Lower lobe of right lung (tissue), 2 donors: Measurements from ENCODE around the gene EVL. TPM values are rescaled to one million over a fixed set of nuclear protein-coding genes. Genes with fewer than 3 reads are reported as not detected.

Experiments
- ATAC-seq, 2 donors: fragments of 200-7000 bp; cut with Tn5 transposase; one replicate each; pipeline ENCODE4 v1.9.1; 2020 to 2022; ENCODE audit warnings: mild to moderate bottlenecking in 2 of 2, moderate library complexity in 2 of 2
- DNase-seq: peaks from one replicate; pipeline ENCODE4 v3.0.0-alpha.2; 2020
- H3K27ac ChIP-seq: fragments of 200-600 bp; one replicate; pipeline ENCODE4 v1.8.0; 2022
- H3K27me3 ChIP-seq: fragments of 200-600 bp; one replicate; pipeline ENCODE4 v1.8.0; 2022; ENCODE audit warnings: low read depth
- H3K36me3 ChIP-seq: fragments of 200-600 bp; one replicate; pipeline ENCODE4 v1.8.0; 2022; ENCODE audit warnings: mild to moderate bottlenecking
- H3K4me1 ChIP-seq: fragments of 200-600 bp; one replicate; pipeline ENCODE4 v1.8.0; 2022
- H3K4me3 ChIP-seq: fragments of 200-600 bp; one replicate; pipeline ENCODE4 v1.8.0; 2022; ENCODE audit warnings: mild to moderate bottlenecking
- H3K9me3 ChIP-seq: fragments of 200-600 bp; one replicate; pipeline ENCODE4 v1.8.0; 2022
- CTCF ChIP-seq: fragments of 200-600 bp; IDR thresholded peaks from one replicate; pipeline ENCODE4 v1.8.0; 2022; ENCODE audit warnings: antibody characterized with exemption, mild to moderate bottlenecking
- intact Hi-C: fragments of 100-400 bp; cut with DNase I; formaldehyde crosslinking; loops from one replicate; pipeline ENCODE4 v1.11.0; 2022
- total RNA-seq: library from RNA; stranded (reverse); fragmentation: NEBNext Ultra II Directional; extraction: Animal tissue kit (Norgen Biotek cat#: 25700); gene quantifications from one replicate; pipeline ENCODE4 v1.2.1, GENCODE V29; 2021
- donor health status: DM: no; HTN: yes; CAD: no; lungs with severe emphysema.

Gene EVL
- total RNA-seq, 1 donor from 2014 or later = 226 TPM

- Histone ChIP-seq H3K4me3 (no peak overlapping the region), H3K36me3 (peaks cover 71% of the 10 kb centered on the region), H3K4me1 (peaks cover 30% of the 10 kb centered on the region), H3K27me3 (no peaks in the 10 kb centered on the region), H3K9me3 (no peaks in the 10 kb centered on the region), H3K27ac (no peak overlapping the region)
- intact Hi-C loops = no loop called here
- peak in 1 of 2 donors; percentile 34 for ATAC-seq
- no peak for DNase-seq
- TF ChIP-seq CTCF = no peak
These were observed 73.0 kb downstream of the EVL start for GRCh38 chr14:100138082-100138787.

DNA sequence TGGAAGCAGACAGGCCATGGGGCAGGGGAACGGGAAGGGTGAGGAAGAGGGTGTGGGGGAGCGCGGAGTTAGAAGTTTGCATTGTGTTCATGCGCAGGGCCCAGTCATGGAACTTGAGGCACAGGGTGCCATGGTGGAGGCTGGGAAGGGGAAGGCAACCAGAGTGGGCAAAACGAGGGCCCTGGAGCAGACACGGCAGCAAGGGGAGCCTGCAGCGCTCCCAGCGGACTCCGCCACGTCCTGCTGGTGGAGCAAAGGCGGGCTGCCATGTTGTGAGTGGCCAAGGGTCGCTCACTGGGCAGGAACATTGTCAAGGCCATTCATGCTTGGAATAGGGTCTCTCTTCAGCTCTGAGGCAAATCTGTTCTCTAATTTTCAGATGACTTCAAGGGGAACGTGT lies 73.7 kb downstream of the EVL start:
- Histone ChIP-seq H3K27me3 (no peaks in the 10 kb centered on the region), H3K36me3 (peaks cover 71% of the 10 kb centered on the region), H3K4me1 (peaks cover 34% of the 10 kb centered on the region), H3K9me3 (no peaks in the 10 kb centered on the region), H3K27ac (no peak overlapping the region), H3K4me3 (no peak overlapping the region)
- no peak for TF ChIP-seq CTCF
- ATAC-seq (no peak), DNase-seq (no peak)
- intact Hi-C loops = no loop called here

DNA sequence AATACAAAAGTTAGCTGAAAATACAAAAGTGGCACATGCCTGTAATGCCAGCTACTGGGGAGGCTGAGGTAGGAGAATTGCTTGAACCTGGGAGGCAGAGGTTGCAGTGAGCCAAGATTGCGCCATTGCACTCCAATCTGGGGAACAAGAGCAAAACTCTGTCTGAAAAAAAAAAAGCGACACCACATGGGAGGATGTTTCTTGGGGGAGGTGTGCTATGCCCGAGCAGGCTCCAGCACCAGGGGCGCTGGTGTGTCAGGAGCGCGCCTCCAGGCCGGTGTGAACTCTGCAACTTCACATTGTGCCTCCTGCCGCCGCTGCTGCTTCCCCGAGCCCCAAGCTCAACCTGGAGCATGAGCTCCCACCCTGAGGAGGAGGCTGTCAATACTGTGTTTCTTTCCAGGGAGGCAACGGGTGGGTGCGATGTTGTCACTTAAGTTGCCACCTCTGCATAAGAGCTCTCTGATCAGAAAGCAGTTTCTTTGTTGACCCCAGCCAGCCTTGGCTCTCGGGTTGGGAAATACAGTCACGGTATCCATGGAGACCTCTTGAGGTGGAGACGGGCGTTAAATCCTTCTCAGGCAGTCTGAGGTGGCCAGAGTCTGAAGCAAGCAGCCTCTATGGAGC lies 75.3 kb downstream of the EVL start:
- DNase-seq (no peak), ATAC-seq (peak; percentile 48 to 65)
- peak overlapping the region; percentile 21 for H3K4me3 ChIP-seq
- peak overlapping the region; percentile 79 for H3K27ac ChIP-seq
- H3K36me3 ChIP-seq = peaks cover 58% of the 10 kb centered on the region
- no peaks in the 10 kb centered on the region for H3K9me3 ChIP-seq
- intact Hi-C loops = no loop called here
- H3K27me3 ChIP-seq = no peaks in the 10 kb centered on the region
- TF ChIP-seq CTCF = peak; percentile 58
- peaks cover 48% of the 10 kb centered on the region for H3K4me1 ChIP-seq

- no peaks in the 10 kb centered on the region for H3K27me3 ChIP-seq
- H3K27ac ChIP-seq = peak overlapping the region; percentile 79
- H3K4me1 ChIP-seq = peaks cover 53% of the 10 kb centered on the region
- DNase-seq = no peak
- no peak for TF ChIP-seq CTCF
- peak in 1 of 2 donors; percentile 2 for ATAC-seq
- H3K9me3 ChIP-seq = no peaks in the 10 kb centered on the region
- intact Hi-C loops = no loop called here
- peaks cover 53% of the 10 kb centered on the region for H3K36me3 ChIP-seq
- peak overlapping the region; percentile 21 for H3K4me3 ChIP-seq
These were observed 75.9 kb downstream of the EVL start for GRCh38 chr14:100141098-100141497.

DNA sequence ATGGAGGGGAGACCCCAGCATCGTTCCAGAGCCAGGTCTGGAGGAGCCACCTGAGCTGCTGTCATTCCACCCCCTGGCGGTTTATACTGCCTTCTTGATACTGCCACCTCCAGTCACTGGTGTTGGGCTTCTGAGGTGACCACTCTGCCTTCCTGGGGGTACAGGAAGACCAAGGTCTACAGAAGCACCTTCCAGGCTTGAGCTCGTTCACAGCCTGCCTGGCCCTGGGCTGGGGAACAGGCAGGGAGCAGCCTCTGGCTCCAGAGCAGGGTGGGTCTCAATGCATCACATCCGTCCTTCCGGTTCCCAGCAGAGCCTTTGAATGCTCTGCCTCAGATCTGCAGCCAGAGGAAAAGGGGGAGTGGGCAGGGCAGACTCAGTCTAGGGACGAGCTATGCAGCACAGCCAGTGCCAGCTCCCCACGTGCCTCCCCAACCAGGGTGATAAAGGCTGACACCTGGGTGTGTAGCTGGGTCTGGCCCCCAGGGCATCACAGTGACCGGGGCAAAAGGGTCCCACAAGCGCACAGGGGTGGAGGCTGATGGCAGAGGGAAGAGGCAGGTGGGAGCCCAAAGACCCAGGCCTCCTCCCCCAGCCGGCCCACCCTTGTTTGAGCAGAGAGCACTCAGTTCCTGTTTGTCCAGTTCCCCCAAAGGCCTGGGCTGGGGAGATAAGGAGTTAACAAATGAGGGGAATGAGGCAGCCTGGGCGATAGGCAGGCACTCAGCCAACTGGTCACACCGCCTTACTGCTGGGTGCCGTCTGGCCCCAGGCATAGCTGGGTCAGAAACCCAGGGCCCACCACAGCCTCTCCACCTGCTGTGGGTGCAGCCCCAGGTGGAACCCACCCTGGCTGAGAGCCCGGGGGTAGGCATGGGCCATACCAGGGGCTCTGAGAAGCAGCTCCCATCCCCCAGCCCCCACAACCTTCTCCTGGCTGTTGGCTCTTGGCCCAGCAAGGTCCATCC lies 77.1 kb downstream of the EVL start:
- peak overlapping the region; percentile 79 for H3K27ac ChIP-seq
- DNase-seq (no peak), ATAC-seq (peak; percentile 7 to 20)
- H3K36me3 ChIP-seq = peaks cover 40% of the 10 kb centered on the region
- peaks cover 66% of the 10 kb centered on the region for H3K4me1 ChIP-seq
- intact Hi-C loops = no loop called here
- TF ChIP-seq CTCF = no peak
- no peaks in the 10 kb centered on the region for H3K9me3 ChIP-seq
- no peaks in the 10 kb centered on the region for H3K27me3 ChIP-seq
- peak overlapping the region; percentile 29 for H3K4me3 ChIP-seq
